ENCODE results near the gene VWC2.

VWC2 gene

DNA sequence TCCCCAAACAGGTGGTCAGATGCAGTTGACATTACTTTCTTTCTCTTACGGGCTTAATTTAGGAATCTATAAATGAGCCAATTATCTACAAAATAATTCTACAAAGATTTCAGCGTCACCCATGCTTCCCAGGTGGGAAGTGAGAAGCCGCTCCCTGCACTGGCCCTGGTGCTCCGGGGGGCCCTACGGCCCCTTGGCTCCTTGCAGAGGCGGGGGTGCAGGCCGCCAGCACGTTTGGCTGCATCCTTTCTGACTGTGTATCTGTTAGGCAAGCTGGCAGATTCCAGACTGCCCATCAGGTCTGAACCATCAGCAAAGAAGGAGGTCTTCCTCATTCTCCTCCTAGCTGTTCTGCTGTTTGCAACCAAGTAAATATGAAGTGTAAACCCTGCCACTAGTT, 16.3 kb downstream of the VWC2 start:
- CTCF ChIA-PET, result interaction anchor here (0.7 kb wide), 1 partner anchor 53 kb away, joined by 3 read pairs; no protein-coding TSS in a partner anchor
- TF ChIP-seq, protein P1, sequence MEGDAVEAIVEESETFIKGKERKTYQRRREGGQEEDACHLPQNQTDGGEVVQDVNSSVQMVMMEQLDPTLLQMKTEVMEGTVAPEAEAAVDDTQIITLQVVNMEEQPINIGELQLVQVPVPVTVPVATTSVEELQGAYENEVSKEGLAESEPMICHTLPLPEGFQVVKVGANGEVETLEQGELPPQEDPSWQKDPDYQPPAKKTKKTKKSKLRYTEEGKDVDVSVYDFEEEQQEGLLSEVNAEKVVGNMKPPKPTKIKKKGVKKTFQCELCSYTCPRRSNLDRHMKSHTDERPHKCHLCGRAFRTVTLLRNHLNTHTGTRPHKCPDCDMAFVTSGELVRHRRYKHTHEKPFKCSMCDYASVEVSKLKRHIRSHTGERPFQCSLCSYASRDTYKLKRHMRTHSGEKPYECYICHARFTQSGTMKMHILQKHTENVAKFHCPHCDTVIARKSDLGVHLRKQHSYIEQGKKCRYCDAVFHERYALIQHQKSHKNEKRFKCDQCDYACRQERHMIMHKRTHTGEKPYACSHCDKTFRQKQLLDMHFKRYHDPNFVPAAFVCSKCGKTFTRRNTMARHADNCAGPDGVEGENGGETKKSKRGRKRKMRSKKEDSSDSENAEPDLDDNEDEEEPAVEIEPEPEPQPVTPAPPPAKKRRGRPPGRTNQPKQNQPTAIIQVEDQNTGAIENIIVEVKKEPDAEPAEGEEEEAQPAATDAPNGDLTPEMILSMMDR (conservative IDR thresholded peaks at IDR 0.05; ENCODE audit: low read depth), result no peak
- H3K27ac ChIP-seq, result no peak overlapping the region
- DNase-seq (ENCODE audit: low spot score), result no peak
- POLR2A ChIA-PET (ENCODE audit: low non-redundant PET), result no interaction called here

DNA sequence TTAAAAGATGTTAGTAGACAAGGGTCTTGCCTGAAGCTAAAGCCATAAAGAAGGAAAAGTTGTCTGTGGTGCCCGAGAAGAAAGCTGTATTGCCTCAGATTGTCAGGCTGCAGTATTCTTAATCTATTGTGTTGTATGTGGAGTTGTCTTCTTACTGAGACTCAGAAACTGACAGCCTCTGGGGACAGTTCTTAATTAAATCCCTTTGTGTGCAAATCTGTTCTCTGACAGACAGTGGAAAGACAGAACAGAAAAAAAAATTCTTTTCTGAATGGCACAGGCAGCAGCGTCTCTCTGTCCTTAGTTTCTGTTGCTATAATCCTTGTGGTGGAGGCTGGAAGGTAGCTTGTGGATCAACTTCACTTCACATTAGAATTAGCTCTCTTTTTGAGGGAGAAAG, 16.8 kb downstream of the VWC2 start:
- ChIA-PET CTCF (interaction anchor here (0.7 kb wide), 1 partner anchor 53 kb away, joined by 3 read pairs; no protein-coding TSS in a partner anchor), POLR2A (ENCODE audit: low non-redundant PET) (no interaction called here)
- TF ChIP-seq, protein P1 (conservative IDR thresholded peaks at IDR 0.05; ENCODE audit: low read depth), result no peak
- DNase-seq (ENCODE audit: low spot score), result no peak
- H3K27ac ChIP-seq, result no peak overlapping the region

DNA sequence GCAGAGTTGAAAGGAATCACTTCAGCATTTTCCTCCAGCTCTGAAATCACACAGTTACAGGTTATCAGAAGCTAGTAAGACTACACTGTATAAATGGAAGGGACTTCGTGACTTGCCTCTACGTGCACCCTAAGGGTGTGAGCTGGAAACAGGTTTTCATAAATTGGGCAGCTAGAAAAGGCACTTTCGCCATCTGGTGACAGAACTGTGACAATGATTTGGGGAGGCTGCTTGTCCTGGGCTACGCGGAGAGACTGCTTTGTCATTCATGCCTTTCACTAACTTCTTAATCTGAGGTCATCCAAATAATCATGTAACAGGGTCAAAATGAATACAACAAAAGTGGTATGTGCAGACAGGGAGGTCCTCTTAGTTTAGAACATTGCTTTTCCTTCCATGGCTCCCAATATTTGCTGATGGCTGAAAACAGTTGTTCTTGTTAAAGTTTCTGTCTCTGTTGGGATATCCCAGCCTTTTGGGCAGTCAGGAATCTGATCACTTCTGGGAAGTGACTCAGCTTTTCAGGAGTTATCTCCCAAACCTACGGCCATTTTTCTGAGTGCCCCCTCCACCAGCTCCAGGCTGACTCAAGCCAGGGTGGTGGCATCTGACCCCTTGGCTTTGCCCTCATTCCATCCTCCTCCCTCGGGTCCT, 17.8 kb downstream of the VWC2 start:
- DNase-seq (ENCODE audit: low spot score), result peak; percentile 17
- CTCF ChIA-PET, result interaction anchor here (0.6 to 0.8 kb wide), 5 partner anchors 9 to 1491 kb away, joined by 3 to 4 read pairs (median 3); no protein-coding TSS in a partner anchor
- no peak overlapping the region for H3K27ac ChIP-seq
- TF ChIP-seq, protein P1 (conservative IDR thresholded peaks at IDR 0.05; ENCODE audit: low read depth), result peak; percentile 40
- POLR2A ChIA-PET (ENCODE audit: low non-redundant PET), result no interaction called here

DNA sequence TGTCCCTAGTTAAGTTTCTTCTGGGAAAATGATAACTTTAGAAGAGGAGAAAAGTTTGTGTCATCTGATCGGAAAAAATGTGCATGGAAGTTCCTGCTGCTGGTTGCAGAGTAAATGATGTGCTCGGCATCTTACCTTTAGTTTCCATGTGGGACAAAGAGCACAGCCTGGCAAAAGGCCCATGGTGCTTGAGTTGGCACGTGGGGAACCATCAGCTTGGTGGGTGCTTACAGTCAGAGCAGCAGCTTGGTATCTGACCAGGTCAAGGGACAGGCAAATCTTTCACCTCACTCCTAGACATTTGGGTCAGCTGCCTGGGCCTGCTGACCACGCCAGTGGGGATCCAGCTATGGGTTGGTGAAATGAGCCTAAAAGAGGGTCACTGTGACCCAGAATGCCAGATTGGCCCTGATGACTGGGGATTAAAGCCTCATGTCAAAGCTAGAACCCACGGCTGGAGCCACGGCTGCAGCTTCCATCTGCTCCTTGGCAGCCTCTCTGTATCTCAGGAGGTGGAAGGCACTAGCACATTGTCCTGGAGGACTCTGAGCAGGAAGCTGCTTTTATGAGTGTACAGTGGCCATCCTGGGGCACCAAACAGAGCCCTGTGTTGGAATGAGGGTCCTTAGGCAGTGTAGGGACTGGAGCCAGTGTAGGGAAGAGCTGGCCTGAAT, 24.7 kb downstream of the VWC2 start:
- ChIA-PET POLR2A (ENCODE audit: low non-redundant PET) (no interaction called here), CTCF (no interaction called here)
- H3K27ac ChIP-seq, result no peak overlapping the region
- TF ChIP-seq, protein P1 (conservative IDR thresholded peaks at IDR 0.05; ENCODE audit: low read depth), result no peak
- DNase-seq (ENCODE audit: low spot score), result no peak

DNA sequence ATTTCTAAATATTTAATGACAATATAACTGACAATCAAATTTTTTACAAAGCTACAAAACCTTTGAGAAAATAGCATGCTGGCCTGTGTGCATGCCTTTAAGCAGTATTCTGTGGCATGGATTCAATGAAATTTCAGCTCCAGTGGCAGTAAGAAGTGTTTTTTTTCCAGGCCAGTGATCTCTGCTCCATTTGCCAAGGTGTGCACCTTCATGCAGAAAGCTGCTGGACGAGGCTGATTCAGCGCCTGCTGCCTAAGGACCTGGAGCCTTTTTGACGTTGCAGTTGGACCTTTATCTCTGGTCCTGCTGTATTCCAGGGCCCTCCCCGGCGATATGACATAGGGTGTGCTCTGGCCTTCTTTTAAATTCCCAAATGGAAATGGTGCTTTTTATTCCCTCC, 26.6 kb downstream of the VWC2 start:
- no peak for DNase-seq (ENCODE audit: low spot score)
- POLR2A ChIA-PET (ENCODE audit: low non-redundant PET), result interaction anchor here (0.7 kb wide), 1 partner anchor 12 kb away, joined by 3 read pairs; no protein-coding TSS in a partner anchor
- no peak overlapping the region for H3K27ac ChIP-seq
- TF ChIP-seq, protein P1 (conservative IDR thresholded peaks at IDR 0.05; ENCODE audit: low read depth), result no peak
- CTCF ChIA-PET, result no interaction called here

DNA sequence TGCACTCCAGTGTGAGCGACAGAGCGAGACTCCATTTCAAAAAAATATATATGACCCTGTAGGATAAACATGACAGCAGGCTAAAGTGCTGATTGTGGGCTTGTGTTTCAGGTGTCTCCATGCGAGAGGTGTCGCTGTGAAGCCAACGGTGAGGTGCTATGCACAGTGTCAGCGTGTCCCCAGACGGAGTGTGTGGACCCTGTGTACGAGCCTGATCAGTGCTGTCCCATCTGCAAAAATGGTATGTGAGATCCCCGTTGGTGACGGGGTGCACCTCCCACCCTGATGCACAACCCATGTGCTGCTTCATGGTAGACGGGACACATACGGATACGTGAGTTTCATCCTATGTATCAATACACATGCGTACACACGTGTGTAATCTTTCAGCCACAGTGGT, 29.2 kb downstream of the VWC2 start:
- H3K27ac ChIP-seq, result no peak overlapping the region
- TF ChIP-seq, protein P1 (conservative IDR thresholded peaks at IDR 0.05; ENCODE audit: low read depth), result no peak
- CTCF ChIA-PET, result no interaction called here
- POLR2A ChIA-PET (ENCODE audit: low non-redundant PET), result no interaction called here
- no peak for DNase-seq (ENCODE audit: low spot score)
